ENCODE results near the gene ACVR2B. TPM values are rescaled to one million over a fixed set of nuclear protein-coding genes. Genes with fewer than 3 reads are reported as not detected.

The ACVR2B gene
- total RNA-seq, 2 experiments from 2014 or later, result 7.2 to 7.8 TPM

DNA sequence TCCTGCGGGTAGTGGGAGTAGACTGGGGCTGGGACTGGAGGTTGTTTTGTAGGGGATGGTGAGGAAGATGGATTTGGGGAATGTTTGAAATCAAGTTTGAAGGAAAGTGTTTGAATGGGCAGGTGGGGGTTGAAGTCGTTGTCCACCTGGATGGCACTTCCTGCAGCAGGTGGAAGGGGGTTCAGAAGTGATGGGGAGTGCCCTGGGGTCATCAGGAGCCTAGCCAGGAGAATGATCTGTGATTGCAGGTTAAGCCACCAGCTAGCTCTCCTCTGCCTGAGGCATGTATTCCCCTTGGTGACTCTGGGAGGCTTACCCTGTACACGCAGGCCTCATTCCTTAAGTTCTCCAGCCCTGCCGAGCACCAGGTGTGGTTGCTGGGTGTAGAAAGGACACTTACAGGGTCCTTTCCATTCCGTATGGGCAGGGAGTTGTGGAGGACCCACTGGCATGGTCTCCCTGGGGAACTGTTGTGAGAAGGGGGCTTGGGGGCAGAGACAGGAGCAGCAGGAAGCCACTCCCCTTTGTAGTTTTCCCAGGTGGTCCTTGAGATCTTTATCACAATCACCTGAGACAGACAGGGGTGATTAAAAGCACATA, 22.6 kb downstream of the ACVR2B start:
- Histone ChIP-seq H3K4me3 (ENCODE audit: low read depth, low read length, poor library complexity, severe bottlenecking) (no peak overlapping the region), H3K79me2 (ENCODE audit: insufficient read depth, low read depth, low read length) (no peaks in the 10 kb centered on the region), H3K9me2 (ENCODE audit: insufficient read depth, low read length) (no peaks in the 10 kb centered on the region), H3K27ac (ENCODE audit: low read depth, low read length, poor library complexity, severe bottlenecking) (no peak overlapping the region), H4K20me1 (ENCODE audit: insufficient read depth, low read length) (peaks cover 3% of the 10 kb centered on the region; the same call in 1 of the 2 replicates), H3K4me2 (ENCODE audit: low read length) (no peak overlapping the region), H3K36me3 (ENCODE audit: insufficient read depth, low read length) (peaks cover 10% of the 10 kb centered on the region; the same call in 1 of the 2 replicates), H3K4me1 (ENCODE audit: insufficient read depth, low read length, poor library complexity, severe bottlenecking) (no peaks in the 10 kb centered on the region), H2AFZ (ENCODE audit: low read length) (no peak overlapping the region), H3K9me3 (ENCODE audit: low read length) (no peaks in the 10 kb centered on the region)
- ChIA-PET CTCF (ENCODE audit: unreplicated experiment) (no interaction called here), POLR2A (no interaction called here)
- intact Hi-C loops (cut with micrococcal nuclease; ENCODE audit: unreplicated experiment), result no loop called here
- no TSS peak for BruUV-seq (replicated peaks)
- DNase-seq (ENCODE audit: low spot score), result no peak
- TF ChIP-seq EZH2phosphoT487 (IDR thresholded peaks at IDR 0.05; ENCODE audit: borderline replicate concordance, low read depth, low read length), result no peak
- TF ChIP-seq, protein P1, sequence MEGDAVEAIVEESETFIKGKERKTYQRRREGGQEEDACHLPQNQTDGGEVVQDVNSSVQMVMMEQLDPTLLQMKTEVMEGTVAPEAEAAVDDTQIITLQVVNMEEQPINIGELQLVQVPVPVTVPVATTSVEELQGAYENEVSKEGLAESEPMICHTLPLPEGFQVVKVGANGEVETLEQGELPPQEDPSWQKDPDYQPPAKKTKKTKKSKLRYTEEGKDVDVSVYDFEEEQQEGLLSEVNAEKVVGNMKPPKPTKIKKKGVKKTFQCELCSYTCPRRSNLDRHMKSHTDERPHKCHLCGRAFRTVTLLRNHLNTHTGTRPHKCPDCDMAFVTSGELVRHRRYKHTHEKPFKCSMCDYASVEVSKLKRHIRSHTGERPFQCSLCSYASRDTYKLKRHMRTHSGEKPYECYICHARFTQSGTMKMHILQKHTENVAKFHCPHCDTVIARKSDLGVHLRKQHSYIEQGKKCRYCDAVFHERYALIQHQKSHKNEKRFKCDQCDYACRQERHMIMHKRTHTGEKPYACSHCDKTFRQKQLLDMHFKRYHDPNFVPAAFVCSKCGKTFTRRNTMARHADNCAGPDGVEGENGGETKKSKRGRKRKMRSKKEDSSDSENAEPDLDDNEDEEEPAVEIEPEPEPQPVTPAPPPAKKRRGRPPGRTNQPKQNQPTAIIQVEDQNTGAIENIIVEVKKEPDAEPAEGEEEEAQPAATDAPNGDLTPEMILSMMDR (conservative IDR thresholded peaks at IDR 0.05; ENCODE audit: low read length), result no peak

DNA sequence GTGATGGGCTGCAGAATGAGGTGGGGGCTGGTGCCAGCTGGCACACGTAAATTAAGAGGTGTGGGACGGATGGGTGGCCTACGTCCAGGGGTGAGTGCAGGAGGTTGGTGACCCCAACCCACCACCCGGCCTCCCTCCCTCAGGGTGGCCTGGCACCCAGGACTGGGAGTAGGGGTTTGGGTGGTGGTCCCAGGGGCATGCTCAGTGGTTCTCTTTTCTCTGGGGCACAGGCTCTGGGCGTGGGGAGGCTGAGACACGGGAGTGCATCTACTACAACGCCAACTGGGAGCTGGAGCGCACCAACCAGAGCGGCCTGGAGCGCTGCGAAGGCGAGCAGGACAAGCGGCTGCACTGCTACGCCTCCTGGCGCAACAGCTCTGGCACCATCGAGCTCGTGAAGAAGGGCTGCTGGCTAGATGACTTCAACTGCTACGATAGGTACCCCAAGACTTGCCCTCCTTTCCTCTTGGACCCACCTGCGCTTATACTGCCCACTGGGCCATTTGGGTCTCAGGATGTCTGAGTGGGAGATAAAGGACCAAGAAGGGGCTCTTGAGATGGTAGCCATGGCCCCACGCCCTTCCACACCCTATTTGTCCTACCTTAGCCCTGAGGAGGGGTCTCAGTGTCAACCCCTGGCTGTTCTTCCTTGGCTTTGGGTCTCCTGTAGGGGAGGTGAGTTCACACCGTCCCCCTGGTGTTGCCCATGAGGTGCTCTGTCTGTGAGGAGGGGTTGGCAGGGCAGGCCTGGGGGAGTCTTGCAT, 23.5 kb downstream of the ACVR2B start:
- no peak for DNase-seq (ENCODE audit: low spot score)
- POLR2A ChIA-PET, result no interaction called here
- H3K79me2 ChIP-seq (ENCODE audit: insufficient read depth, low read depth, low read length), result no peaks in the 10 kb centered on the region

More for the DNA sequence above, 23.5 kb downstream of the ACVR2B start:
- TF ChIP-seq, protein P1 (conservative IDR thresholded peaks at IDR 0.05; ENCODE audit: low read length), result no peak
- TF ChIP-seq EZH2phosphoT487 (IDR thresholded peaks at IDR 0.05; ENCODE audit: borderline replicate concordance, low read depth, low read length), result no peak
- H3K27ac ChIP-seq (ENCODE audit: low read depth, low read length, poor library complexity, severe bottlenecking), result no peak overlapping the region
- no peaks in the 10 kb centered on the region for H3K4me1 ChIP-seq (ENCODE audit: insufficient read depth, low read length, poor library complexity, severe bottlenecking)
- peaks cover 3% of the 10 kb centered on the region; the same call in 1 of the 2 replicates for H4K20me1 ChIP-seq (ENCODE audit: insufficient read depth, low read length)
- CTCF ChIA-PET (ENCODE audit: unreplicated experiment), result interaction anchor here (0.6 kb wide), 1 partner anchor 545 kb away, joined by 4 read pairs; no protein-coding TSS in a partner anchor
- H3K9me3 ChIP-seq (ENCODE audit: low read length), result no peaks in the 10 kb centered on the region
- H3K9me2 ChIP-seq (ENCODE audit: insufficient read depth, low read length), result no peaks in the 10 kb centered on the region
- peaks cover 10% of the 10 kb centered on the region; the same call in 1 of the 2 replicates for H3K36me3 ChIP-seq (ENCODE audit: insufficient read depth, low read length)
- H3K4me3 ChIP-seq (ENCODE audit: low read depth, low read length, poor library complexity, severe bottlenecking), result no peak overlapping the region
- no TSS peak for BruUV-seq (replicated peaks)
- intact Hi-C loops (cut with micrococcal nuclease; ENCODE audit: unreplicated experiment), result no loop called here
- H3K4me2 ChIP-seq (ENCODE audit: low read length), result no peak overlapping the region
- no peak overlapping the region for H2AFZ ChIP-seq (ENCODE audit: low read length)
